ENCODE data around the gene NDUFA7.

The NDUFA7 gene

GRCh38 chr19:8367327-8368001 lies 46.3 kb upstream of the NDUFA7 start (continued):
- TF ChIP-seq, protein P1, sequence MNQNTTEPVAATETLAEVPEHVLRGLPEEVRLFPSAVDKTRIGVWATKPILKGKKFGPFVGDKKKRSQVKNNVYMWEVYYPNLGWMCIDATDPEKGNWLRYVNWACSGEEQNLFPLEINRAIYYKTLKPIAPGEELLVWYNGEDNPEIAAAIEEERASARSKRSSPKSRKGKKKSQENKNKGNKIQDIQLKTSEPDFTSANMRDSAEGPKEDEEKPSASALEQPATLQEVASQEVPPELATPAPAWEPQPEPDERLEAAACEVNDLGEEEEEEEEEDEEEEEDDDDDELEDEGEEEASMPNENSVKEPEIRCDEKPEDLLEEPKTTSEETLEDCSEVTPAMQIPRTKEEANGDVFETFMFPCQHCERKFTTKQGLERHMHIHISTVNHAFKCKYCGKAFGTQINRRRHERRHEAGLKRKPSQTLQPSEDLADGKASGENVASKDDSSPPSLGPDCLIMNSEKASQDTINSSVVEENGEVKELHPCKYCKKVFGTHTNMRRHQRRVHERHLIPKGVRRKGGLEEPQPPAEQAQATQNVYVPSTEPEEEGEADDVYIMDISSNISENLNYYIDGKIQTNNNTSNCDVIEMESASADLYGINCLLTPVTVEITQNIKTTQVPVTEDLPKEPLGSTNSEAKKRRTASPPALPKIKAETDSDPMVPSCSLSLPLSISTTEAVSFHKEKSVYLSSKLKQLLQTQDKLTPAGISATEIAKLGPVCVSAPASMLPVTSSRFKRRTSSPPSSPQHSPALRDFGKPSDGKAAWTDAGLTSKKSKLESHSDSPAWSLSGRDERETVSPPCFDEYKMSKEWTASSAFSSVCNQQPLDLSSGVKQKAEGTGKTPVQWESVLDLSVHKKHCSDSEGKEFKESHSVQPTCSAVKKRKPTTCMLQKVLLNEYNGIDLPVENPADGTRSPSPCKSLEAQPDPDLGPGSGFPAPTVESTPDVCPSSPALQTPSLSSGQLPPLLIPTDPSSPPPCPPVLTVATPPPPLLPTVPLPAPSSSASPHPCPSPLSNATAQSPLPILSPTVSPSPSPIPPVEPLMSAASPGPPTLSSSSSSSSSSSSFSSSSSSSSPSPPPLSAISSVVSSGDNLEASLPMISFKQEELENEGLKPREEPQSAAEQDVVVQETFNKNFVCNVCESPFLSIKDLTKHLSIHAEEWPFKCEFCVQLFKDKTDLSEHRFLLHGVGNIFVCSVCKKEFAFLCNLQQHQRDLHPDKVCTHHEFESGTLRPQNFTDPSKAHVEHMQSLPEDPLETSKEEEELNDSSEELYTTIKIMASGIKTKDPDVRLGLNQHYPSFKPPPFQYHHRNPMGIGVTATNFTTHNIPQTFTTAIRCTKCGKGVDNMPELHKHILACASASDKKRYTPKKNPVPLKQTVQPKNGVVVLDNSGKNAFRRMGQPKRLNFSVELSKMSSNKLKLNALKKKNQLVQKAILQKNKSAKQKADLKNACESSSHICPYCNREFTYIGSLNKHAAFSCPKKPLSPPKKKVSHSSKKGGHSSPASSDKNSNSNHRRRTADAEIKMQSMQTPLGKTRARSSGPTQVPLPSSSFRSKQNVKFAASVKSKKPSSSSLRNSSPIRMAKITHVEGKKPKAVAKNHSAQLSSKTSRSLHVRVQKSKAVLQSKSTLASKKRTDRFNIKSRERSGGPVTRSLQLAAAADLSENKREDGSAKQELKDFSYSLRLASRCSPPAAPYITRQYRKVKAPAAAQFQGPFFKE (tag by site-specific recombination; IDR thresholded peaks at IDR 0.05; ENCODE audit: borderline replicate concordance): no peak
- TF ChIP-seq, protein P2, sequence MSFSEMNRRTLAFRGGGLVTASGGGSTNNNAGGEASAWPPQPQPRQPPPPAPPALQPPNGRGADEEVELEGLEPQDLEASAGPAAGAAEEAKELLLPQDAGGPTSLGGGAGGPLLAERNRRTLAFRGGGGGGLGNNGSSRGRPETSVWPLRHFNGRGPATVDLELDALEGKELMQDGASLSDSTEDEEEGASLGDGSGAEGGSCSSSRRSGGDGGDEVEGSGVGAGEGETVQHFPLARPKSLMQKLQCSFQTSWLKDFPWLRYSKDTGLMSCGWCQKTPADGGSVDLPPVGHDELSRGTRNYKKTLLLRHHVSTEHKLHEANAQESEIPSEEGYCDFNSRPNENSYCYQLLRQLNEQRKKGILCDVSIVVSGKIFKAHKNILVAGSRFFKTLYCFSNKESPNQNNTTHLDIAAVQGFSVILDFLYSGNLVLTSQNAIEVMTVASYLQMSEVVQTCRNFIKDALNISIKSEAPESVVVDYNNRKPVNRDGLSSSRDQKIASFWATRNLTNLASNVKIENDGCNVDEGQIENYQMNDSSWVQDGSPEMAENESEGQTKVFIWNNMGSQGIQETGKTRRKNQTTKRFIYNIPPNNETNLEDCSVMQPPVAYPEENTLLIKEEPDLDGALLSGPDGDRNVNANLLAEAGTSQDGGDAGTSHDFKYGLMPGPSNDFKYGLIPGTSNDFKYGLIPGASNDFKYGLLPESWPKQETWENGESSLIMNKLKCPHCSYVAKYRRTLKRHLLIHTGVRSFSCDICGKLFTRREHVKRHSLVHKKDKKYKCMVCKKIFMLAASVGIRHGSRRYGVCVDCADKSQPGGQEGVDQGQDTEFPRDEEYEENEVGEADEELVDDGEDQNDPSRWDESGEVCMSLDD (tag by site-specific recombination; IDR thresholded peaks at IDR 0.05): peak; percentile 67; the same call in 1 of the 2 replicates
- peak; percentile 58 for TF ChIP-seq ZNF692 (tag by site-specific recombination; IDR thresholded peaks at IDR 0.05)
- no peak for TF ChIP-seq ZNF558 (tag by site-specific recombination; IDR thresholded peaks at IDR 0.05)
- TF ChIP-seq ZNF571 (tag by site-specific recombination; IDR thresholded peaks at IDR 0.05): no peak
- peak; percentile 69 for TF ChIP-seq SP3 (tag by site-specific recombination; IDR thresholded peaks at IDR 0.05)
- peak; percentile 68 for TF ChIP-seq ZFHX2 (tag by site-specific recombination; conservative IDR thresholded peaks at IDR 0.05)
- TF ChIP-seq ZXDB (tag by site-specific recombination; IDR thresholded peaks at IDR 0.05): peak; percentile 75; the same call in 1 of the 2 replicates
- TF ChIP-seq KLF1 (tag by site-specific recombination; IDR thresholded peaks at IDR 0.05): peak; percentile 77
- no peak for TF ChIP-seq ZBTB11 (tag by site-specific recombination; conservative IDR thresholded peaks at IDR 0.05; ENCODE audit: low read depth)
- peak; percentile 75 for TF ChIP-seq IKZF3 (tag by site-specific recombination; IDR thresholded peaks at IDR 0.05)
- TF ChIP-seq KLF10 (tag by site-specific recombination; IDR thresholded peaks at IDR 0.05): 0 out of 2 replicates have a peak, but pooled peaks have one; percentile 16
- peak; percentile 76; the same call in 1 of the 2 replicates for TF ChIP-seq ZEB2 (tag by site-specific recombination; IDR thresholded peaks at IDR 0.05)
- TF ChIP-seq ZSCAN23 (tag by site-specific recombination; IDR thresholded peaks at IDR 0.05): peak; percentile 4
- TF ChIP-seq EGR2 (tag by site-specific recombination; IDR thresholded peaks at IDR 0.05; ENCODE audit: low read depth): 0 out of 2 replicates have a peak, but pooled peaks have one; percentile 38
- TF ChIP-seq ZNF335 (tag by site-specific recombination; conservative IDR thresholded peaks at IDR 0.05): peak; percentile 78
- peak; percentile 42 for TF ChIP-seq ZNF341 (tag by site-specific recombination; IDR thresholded peaks at IDR 0.05; ENCODE audit: low read depth)
- peak; percentile 23 for TF ChIP-seq ZBTB26 (tag by site-specific recombination; optimal IDR thresholded peaks at IDR 0.05)
- TF ChIP-seq KLF8 (tag by site-specific recombination; IDR thresholded peaks at IDR 0.05): 0 out of 2 replicates have a peak, but pooled peaks have one; percentile 41
- TF ChIP-seq, protein P3, sequence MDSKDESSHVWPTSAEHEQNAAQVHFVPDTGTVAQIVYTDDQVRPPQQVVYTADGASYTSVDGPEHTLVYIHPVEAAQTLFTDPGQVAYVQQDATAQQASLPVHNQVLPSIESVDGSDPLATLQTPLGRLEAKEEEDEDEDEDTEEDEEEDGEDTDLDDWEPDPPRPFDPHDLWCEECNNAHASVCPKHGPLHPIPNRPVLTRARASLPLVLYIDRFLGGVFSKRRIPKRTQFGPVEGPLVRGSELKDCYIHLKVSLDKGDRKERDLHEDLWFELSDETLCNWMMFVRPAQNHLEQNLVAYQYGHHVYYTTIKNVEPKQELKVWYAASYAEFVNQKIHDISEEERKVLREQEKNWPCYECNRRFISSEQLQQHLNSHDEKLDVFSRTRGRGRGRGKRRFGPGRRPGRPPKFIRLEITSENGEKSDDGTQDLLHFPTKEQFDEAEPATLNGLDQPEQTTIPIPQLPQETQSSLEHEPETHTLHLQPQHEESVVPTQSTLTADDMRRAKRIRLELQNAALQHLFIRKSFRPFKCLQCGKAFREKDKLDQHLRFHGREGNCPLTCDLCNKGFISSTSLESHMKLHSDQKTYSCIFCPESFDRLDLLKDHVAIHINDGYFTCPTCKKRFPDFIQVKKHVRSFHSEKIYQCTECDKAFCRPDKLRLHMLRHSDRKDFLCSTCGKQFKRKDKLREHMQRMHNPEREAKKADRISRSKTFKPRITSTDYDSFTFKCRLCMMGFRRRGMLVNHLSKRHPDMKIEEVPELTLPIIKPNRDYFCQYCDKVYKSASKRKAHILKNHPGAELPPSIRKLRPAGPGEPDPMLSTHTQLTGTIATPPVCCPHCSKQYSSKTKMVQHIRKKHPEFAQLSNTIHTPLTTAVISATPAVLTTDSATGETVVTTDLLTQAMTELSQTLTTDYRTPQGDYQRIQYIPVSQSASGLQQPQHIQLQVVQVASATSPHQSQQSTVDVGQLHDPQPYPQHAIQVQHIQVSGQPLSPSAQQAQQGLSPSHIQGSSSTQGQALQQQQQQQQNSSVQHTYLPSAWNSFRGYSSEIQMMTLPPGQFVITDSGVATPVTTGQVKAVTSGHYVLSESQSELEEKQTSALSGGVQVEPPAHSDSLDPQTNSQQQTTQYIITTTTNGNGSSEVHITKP (tag by site-specific recombination; IDR thresholded peaks at IDR 0.05): peak; percentile 97
